Kidney (tissue), 14 donors: ENCODE results near the gene RASL11A. TPM values are rescaled to one million over a fixed set of nuclear protein-coding genes. Genes with fewer than 3 reads are reported as not detected.
A peak's percentile ranks its signal among the peaks of the same experiment; 100 is the strongest.

Source experiments
- DNase-seq, 5 donors: peaks; one replicate each; pipeline ENCODE4 v3.0.0-alpha.2; 2013 to 2020
- FAIRE-seq: peaks from 2 replicates; lab custom pipeline; 2012; peaks lifted over from hg19 to GRCh38; lab: Jason Lieb, UNC
- H3K27ac ChIP-seq, 2 donors: one replicate each; pipeline ENCODE4 v1.7.0; 2013; ENCODE audit warnings: low read depth in 2 of 2, low read length in 2 of 2, inconsistent platforms in 1 of 2
- H3K27me3 ChIP-seq: one replicate; pipeline ENCODE4 v1.7.1; 2013; ENCODE audit warnings: low read length, inconsistent platforms; ENCODE audit not compliant: control insufficient read depth, insufficient read depth
- H3K36me3 ChIP-seq, 3 donors: one replicate each; pipeline versions ENCODE4 v1.7.0 to v1.7.1; 2013; ENCODE audit warnings: low read length in 3 of 3, control low read depth in 1 of 3, inconsistent platforms in 1 of 3; ENCODE audit not compliant: insufficient read depth in 3 of 3, control insufficient read depth in 2 of 3
- H3K4me1 ChIP-seq, 3 donors: one replicate each; pipeline versions ENCODE4 v1.7.0 to v1.7.1; 2013; ENCODE audit warnings: low read length in 3 of 3, inconsistent platforms in 1 of 3, low read depth in 1 of 3; ENCODE audit not compliant: control insufficient read depth in 2 of 3, insufficient read depth in 2 of 3
- H3K4me3 ChIP-seq, 3 donors: one replicate each; pipeline versions ENCODE4 v1.7.0 to v1.8.1; 2013; ENCODE audit warnings: low read length in 3 of 3, control low read depth in 1 of 3, inconsistent platforms in 1 of 3
- H3K9ac ChIP-seq, 3 donors: one replicate each; pipeline versions ENCODE4 v1.7.0 to v1.7.1; 2013; ENCODE audit warnings: low read length in 3 of 3, control low read depth in 1 of 3, inconsistent platforms in 1 of 3
- H3K9me3 ChIP-seq, 3 donors: one replicate each; pipeline versions ENCODE4 v1.7.0 to v1.7.1; 2013; ENCODE audit warnings: low read length in 3 of 3, control low read depth in 1 of 3, inconsistent platforms in 1 of 3; ENCODE audit not compliant: control insufficient read depth in 2 of 3, insufficient read depth in 1 of 3
- CTCF ChIP-seq: IDR thresholded peaks from 3 replicates; pipeline ENCODE4 v1.5.1; 2012; ENCODE audit warnings: mild to moderate bottlenecking, moderate library complexity, borderline replicate concordance; ENCODE audit not compliant: insufficient read depth; ENCODE audit errors: extremely low read depth
- intact Hi-C: fragments of 100-400 bp; cut with DNase I; formaldehyde crosslinking; loops from one replicate; pipeline ENCODE4 v1.11.1; 2022
- polyA plus RNA-seq: library from polyadenylated mRNA; stranded (reverse); fragments of 350-450 nt; fragmentation: Illumina TruSeq; extraction: RNeasy Lipid Tissue Mini Kit (QIAGEN cat#74804); gene quantifications from one replicate; pipeline ENCODE4 v1.2.3, GENCODE V29; 2014; ENCODE audit warnings: low read depth, low replicate concordance; ENCODE audit not compliant: insufficient read depth
- total RNA-seq: library from RNA; stranded (reverse); fragmentation: NEBNext Ultra II Directional; extraction: Animal tissue kit (Norgen Biotek cat#: 25700); gene quantifications from one replicate; pipeline ENCODE4 v1.2.1, GENCODE V29; 2021
- donor health status: control.
- donor health status: control.
- donor health status: control.
- donor health status: control.
- donor health status: control.
- donor health status: DM: yes; HTN: yes; CAD: no.
- donor health status: Normal renal cell carcinoma (clear cell type).

RASL11A gene
- total and polyA plus RNA-seq, 2 donors from 2014 or later, result 42.4 to 66.6 TPM

GRCh38 chr13:27261396-27261795, 9.2 kb upstream of the RASL11A start:
- TF ChIP-seq CTCF, result no peak
- H3K4me1 ChIP-seq, result peaks cover 0 to 6% (median 0%) of the 10 kb centered on the region in 3 donors
- no peaks in the 10 kb centered on the region for H3K27me3 ChIP-seq
- no peak overlapping the region for H3K9ac ChIP-seq
- intact Hi-C loops, result no loop called here
- no peak overlapping the region for H3K4me3 ChIP-seq
- H3K27ac ChIP-seq, result no peak overlapping the region
- FAIRE-seq (no peak), DNase-seq (peak in 1 of 5 donors; percentile 37)
- H3K36me3 ChIP-seq, result peaks cover 0 to 22% (median 22%) of the 10 kb centered on the region in 3 donors
- H3K9me3 ChIP-seq, result no peaks in the 10 kb centered on the region

GRCh38 chr13:27263438-27263837, 7.2 kb upstream of the RASL11A start:
- Histone ChIP-seq H3K4me3 (no peak overlapping the region), H3K27me3 (no peaks in the 10 kb centered on the region), H3K4me1 (peaks cover 0 to 6% (median 0%) of the 10 kb centered on the region in 3 donors), H3K27ac (no peak overlapping the region), H3K9ac (no peak overlapping the region), H3K9me3 (no peaks in the 10 kb centered on the region), H3K36me3 (peaks cover 0 to 9% (median 8%) of the 10 kb centered on the region in 3 donors)
- FAIRE-seq, result no peak
- intact Hi-C loops, result no loop called here
- no peak for TF ChIP-seq CTCF
- no peak for DNase-seq

GRCh38 chr13:27264181-27264580, 6.4 kb upstream of the RASL11A start:
- no peak for TF ChIP-seq CTCF
- intact Hi-C loops, result no loop called here
- DNase-seq (peak in 1 of 5 donors; percentile 44), FAIRE-seq (no peak)
- H3K4me3 ChIP-seq, result no peak overlapping the region
- peaks cover 0 to 6% (median 0%) of the 10 kb centered on the region in 3 donors for H3K4me1 ChIP-seq
- H3K9ac ChIP-seq, result no peak overlapping the region
- peaks cover 0 to 2% (median under 1%) of the 10 kb centered on the region in 3 donors for H3K36me3 ChIP-seq
- H3K27ac ChIP-seq, result no peak overlapping the region
- no peaks in the 10 kb centered on the region for H3K27me3 ChIP-seq
- no peaks in the 10 kb centered on the region for H3K9me3 ChIP-seq

- Histone ChIP-seq H3K9me3 (no peaks in the 10 kb centered on the region), H3K27ac (no peak overlapping the region), H3K27me3 (no peaks in the 10 kb centered on the region), H3K4me3 (no peak overlapping the region), H3K9ac (no peak overlapping the region), H3K36me3 (peaks cover 0 to 2% (median 0%) of the 10 kb centered on the region in 3 donors), H3K4me1 (peaks cover 0 to 6% (median 0%) of the 10 kb centered on the region in 3 donors)
- no peak for TF ChIP-seq CTCF
- DNase-seq, result no peak
- no peak for FAIRE-seq
- intact Hi-C loops, result no loop called here
These were observed 6.0 kb upstream of the RASL11A start for GRCh38 chr13:27264648-27265047.
